Neural progenitor cell (in vitro differentiated cells): Measurements from ENCODE around the gene CTDNEP1. TPM values are rescaled to one million over a fixed set of nuclear protein-coding genes. Genes with fewer than 3 reads are reported as not detected.
A peak's percentile ranks its signal among the peaks of the same experiment; 100 is the strongest.

Source experiments
- DNase-seq: peaks from one replicate; pipeline ENCODE4 v3.0.0-alpha.2; 2016; ENCODE audit warnings: low spot score
- H2AFZ ChIP-seq: fragments of 200-600 bp; sonication (generic); replicated peaks from 2 replicates; pipeline ENCODE4 v1.6.1; 2016; ENCODE audit warnings: antibody characterized with exemption
- H3F3A ChIP-seq: fragments of 200-600 bp; sonication (generic); 2 replicates; pipeline ENCODE4 v1.6.1; 2016; ENCODE audit warnings: antibody characterized with exemption, low read depth
- H3K27ac ChIP-seq: fragments of 200-600 bp; sonication (generic); 2 replicates; pipeline ENCODE4 v1.5.1; 2016; ENCODE audit warnings: mild to moderate bottlenecking
- H3K27me3 ChIP-seq: fragments of 200-600 bp; sonication (generic); 2 replicates; pipeline ENCODE4 v1.6.1; 2016; ENCODE audit warnings: mild to moderate bottlenecking, moderate library complexity
- H3K36me3 ChIP-seq: fragments of 200-600 bp; sonication (generic); 2 replicates; pipeline ENCODE4 v1.5.1; 2016
- H3K4me1 ChIP-seq: fragments of 200-600 bp; sonication (generic); 2 replicates; pipeline ENCODE4 v1.6.1; 2016; ENCODE audit warnings: mixed run types
- H3K4me2 ChIP-seq: fragments of 200-600 bp; sonication (generic); 2 replicates; pipeline ENCODE4 v1.6.1; 2016
- H3K4me3 ChIP-seq: fragments of 200-600 bp; sonication (generic); 2 replicates; pipeline ENCODE4 v1.5.1; 2016
- H3K79me2 ChIP-seq: fragments of 200-600 bp; sonication (generic); 2 replicates; pipeline ENCODE4 v1.6.1; 2016; ENCODE audit warnings: low read depth
- H3K9ac ChIP-seq: fragments of 200-600 bp; sonication (generic); 2 replicates; pipeline ENCODE4 v1.6.1; 2016
- H3K9me3 ChIP-seq: fragments of 200-600 bp; sonication (generic); 2 replicates; pipeline ENCODE4 v1.5.1; 2016; ENCODE audit warnings: low read depth
- H4K20me1 ChIP-seq: fragments of 200-600 bp; sonication (generic); 2 replicates; pipeline ENCODE4 v1.6.1; 2016; ENCODE audit warnings: low read depth
- H3K27ac Mint-ChIP-seq: 3 replicates; pipeline ENCODE4 v1.8.0; 2021; ENCODE audit warnings: mixed read lengths
- H3K27me3 Mint-ChIP-seq: 2 replicates; pipeline ENCODE4 v1.8.0; 2022; ENCODE audit warnings: low read depth, mild to moderate bottlenecking, inconsistent platforms, moderate library complexity, mixed read lengths; ENCODE audit not compliant: insufficient read depth
- H3K36me3 Mint-ChIP-seq: 3 replicates; pipeline ENCODE4 v1.8.0; 2021; ENCODE audit warnings: mixed read lengths
- H3K4me1 Mint-ChIP-seq: 3 replicates; pipeline ENCODE4 v1.8.0; 2021; ENCODE audit warnings: mixed read lengths
- H3K4me3 Mint-ChIP-seq: 3 replicates; pipeline ENCODE4 v1.8.0; 2021; ENCODE audit warnings: mild to moderate bottlenecking, moderate library complexity, mixed read lengths
- H3K9me3 Mint-ChIP-seq: 3 replicates; pipeline ENCODE4 v1.8.0; 2020; ENCODE audit warnings: mixed read lengths
- CTCF ChIP-seq: fragments of 200-600 bp; sonication (generic); IDR thresholded peaks from 2 replicates; pipeline ENCODE4 v1.5.1; 2017; ENCODE audit warnings: antibody characterized with exemption, mild to moderate bottlenecking
- EZH2 ChIP-seq: fragments of 200-600 bp; sonication (generic); IDR thresholded peaks from 2 replicates; pipeline ENCODE4 v1.6.1; 2017; ENCODE audit warnings: antibody characterized with exemption, mild to moderate bottlenecking, moderate library complexity
- EZH2phosphoT487 ChIP-seq: fragments of 200-600 bp; sonication (generic); IDR thresholded peaks from 2 replicates; pipeline ENCODE4 v1.6.1; 2017; ENCODE audit warnings: antibody characterized with exemption
- total RNA-seq: library from RNA; depleted of rRNA; stranded (reverse); fragments of >200 nt; gene quantifications from 2 replicates; pipeline ENCODE4 v1.2.3, GENCODE V29; 2015; ENCODE audit warnings: low replicate concordance

Gene CTDNEP1
- total RNA-seq, 1 donor from 2014 or later, result 46.5 TPM

- Histone ChIP-seq H3K4me1 (peaks cover 32% of the 10 kb centered on the region), H3K9me3 (no peaks in the 10 kb centered on the region), H3K79me2 (peaks cover 22% of the 10 kb centered on the region), H3K27me3 (no peaks in the 10 kb centered on the region), H3F3A (peaks cover 68% of the 10 kb centered on the region), H3K4me3 (peak overlapping the region; percentile 94), H3K27ac (no peak overlapping the region), H3K9ac (peak overlapping the region; percentile 71), H3K4me2 (peak overlapping the region; percentile 85), H2AFZ (no peak overlapping the region), H4K20me1 (peaks cover 44% of the 10 kb centered on the region), H3K36me3 (no peaks in the 10 kb centered on the region)
- peak overlapping the region; percentile 92 for H3K4me3 Mint-ChIP-seq
- H3K4me1 Mint-ChIP-seq, result peaks cover 50% of the 10 kb centered on the region
- TF ChIP-seq CTCF (peak; percentile 41), EZH2 (no peak)
- peaks cover 16% of the 10 kb centered on the region for H3K27me3 Mint-ChIP-seq
- H3K36me3 Mint-ChIP-seq, result peaks cover 20% of the 10 kb centered on the region
- no peaks in the 10 kb centered on the region for H3K9me3 Mint-ChIP-seq
- DNase-seq, result peak; percentile 54
- H3K27ac Mint-ChIP-seq, result peak overlapping the region; percentile 92
These were observed 30.8 kb downstream of the CTDNEP1 start for GRCh38 chr17:7220593-7221277.

GRCh38 chr17:7219812-7220592 is 31.5 kb downstream of the CTDNEP1 start, which contains the start of the genes ACADVL and DLG4:
Gene ACADVL, plus strand, starts transcription at chr17:7219938. Its CDS starts 47 bp downstream, at chr17:7219985.
Gene DLG4, minus strand, starts transcription at chr17:7219836.
- H3K27ac Mint-ChIP-seq, result peak within 1 kb of the TSS; percentile 99
- peak within 1 kb of the TSS; percentile 92 for H3K4me3 Mint-ChIP-seq
- Histone ChIP-seq H3K4me3 (peak within 1 kb of the TSS; percentile 94), H3F3A (peaks cover 76% of the 10 kb centered on the region), H3K4me2 (peak within 1 kb of the TSS; percentile 85), H3K27me3 (no peaks in the 10 kb centered on the region), H3K4me1 (peaks cover 37% of the 10 kb centered on the region), H3K9me3 (no peaks in the 10 kb centered on the region), H3K36me3 (no peaks in the 10 kb centered on the region), H3K9ac (peak within 1 kb of the TSS; percentile 71), H3K27ac (no peak within 1 kb of the TSS), H3K79me2 (peaks cover 22% of the 10 kb centered on the region), H2AFZ (peak within 1 kb of the TSS; percentile 59), H4K20me1 (peaks cover 43% of the 10 kb centered on the region)
- peaks cover 16% of the 10 kb centered on the region for H3K27me3 Mint-ChIP-seq
- no peaks in the 10 kb centered on the region for H3K9me3 Mint-ChIP-seq
- H3K4me1 Mint-ChIP-seq, result peaks cover 56% of the 10 kb centered on the region
- peak; percentile 90 for DNase-seq
- TF ChIP-seq EZH2phosphoT487 (no peak), CTCF (no peak), EZH2 (no peak)
- peaks cover 20% of the 10 kb centered on the region for H3K36me3 Mint-ChIP-seq

GRCh38 chr17:7219229-7219811 is 32.2 kb downstream of the CTDNEP1 start:
- Histone ChIP-seq H4K20me1 (peaks cover 38% of the 10 kb centered on the region), H3K9ac (no peak overlapping the region), H3K36me3 (no peaks in the 10 kb centered on the region), H3K9me3 (no peaks in the 10 kb centered on the region), H2AFZ (peak overlapping the region; percentile 59), H3K4me3 (peak overlapping the region; percentile 94), H3K27me3 (no peaks in the 10 kb centered on the region), H3K79me2 (peaks cover 22% of the 10 kb centered on the region), H3K4me2 (peak overlapping the region; percentile 85), H3K27ac (no peak overlapping the region), H3F3A (peaks cover 81% of the 10 kb centered on the region), H3K4me1 (peaks cover 37% of the 10 kb centered on the region)
- Mint-ChIP-seq H3K4me3 (peak overlapping the region; percentile 92), H3K27me3 (peaks cover 18% of the 10 kb centered on the region), H3K4me1 (peaks cover 56% of the 10 kb centered on the region), H3K9me3 (no peaks in the 10 kb centered on the region), H3K27ac (peak overlapping the region; percentile 99), H3K36me3 (peaks cover 20% of the 10 kb centered on the region)
- DNase-seq, result no peak
- TF ChIP-seq CTCF (no peak), EZH2phosphoT487 (no peak)
